Activated naive CD8-positive, alpha-beta T cell (primary cell): ENCODE data around the gene ATP1A1.

Source experiments
- H3K27ac Mint-ChIP-seq: one replicate; pipeline ENCODE4 v1.8.0; 2021; ENCODE audit warnings: mixed read lengths
- H3K27me3 Mint-ChIP-seq: one replicate; pipeline ENCODE4 v1.8.0; 2021; ENCODE audit warnings: mixed read lengths
- H3K36me3 Mint-ChIP-seq: one replicate; pipeline ENCODE4 v1.8.0; 2021; ENCODE audit warnings: mixed read lengths
- H3K4me1 Mint-ChIP-seq: one replicate; pipeline ENCODE4 v1.8.0; 2021; ENCODE audit warnings: low read depth, mixed read lengths
- H3K4me3 Mint-ChIP-seq: one replicate; pipeline ENCODE4 v1.8.0; 2021; ENCODE audit warnings: mild to moderate bottlenecking, mixed read lengths
- H3K9me3 Mint-ChIP-seq: one replicate; pipeline ENCODE4 v1.8.0; 2021; ENCODE audit warnings: low read depth, mixed read lengths

The ATP1A1 gene

DNA sequence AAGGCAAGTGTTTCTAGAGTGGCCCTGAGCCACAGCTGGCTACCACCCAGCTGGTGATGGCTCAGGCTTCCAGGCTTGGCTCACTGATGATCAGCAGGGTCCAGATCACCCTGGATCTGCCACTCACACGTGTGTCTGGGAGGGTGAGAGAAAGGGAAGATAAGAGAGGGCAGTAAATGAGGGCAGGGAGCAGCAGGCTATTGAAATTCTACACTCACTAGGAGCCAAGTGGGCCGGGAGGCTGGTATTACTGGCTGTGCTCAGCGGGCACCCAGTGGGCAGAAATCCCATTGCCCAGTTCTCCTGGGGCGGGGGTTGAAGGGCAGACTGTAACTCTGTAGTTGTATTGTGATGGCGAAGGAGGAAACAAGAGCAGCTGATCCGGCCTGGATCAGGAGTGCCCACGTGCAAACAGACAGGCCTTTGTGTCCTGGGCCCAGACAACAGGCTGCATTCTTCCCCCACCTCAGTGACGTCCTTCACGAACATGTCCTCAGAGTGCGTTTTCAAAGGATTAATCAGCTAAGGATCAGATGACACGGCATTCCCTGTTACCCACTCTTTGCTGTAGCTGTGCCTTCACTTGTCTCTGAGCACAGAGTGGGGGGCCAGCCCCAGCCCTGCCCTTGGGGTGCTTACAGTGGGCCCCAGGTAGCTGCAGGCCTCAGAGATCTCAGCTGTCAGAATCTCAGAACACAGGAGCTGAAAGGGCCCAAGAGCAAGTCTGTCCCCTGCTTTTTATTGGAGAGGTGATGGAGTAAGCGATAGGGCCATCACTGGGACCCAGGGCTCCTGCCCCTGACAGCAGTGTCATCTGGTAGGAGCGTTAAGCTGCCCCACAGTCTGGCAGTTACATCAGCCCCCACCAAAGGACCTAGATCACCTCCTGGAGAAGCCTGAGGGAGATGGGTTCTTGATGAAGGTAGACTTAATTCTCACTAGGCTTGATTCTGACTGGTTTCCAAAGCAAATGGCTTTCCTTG lies 60.5 kb downstream of the ATP1A1 start:
- no peak overlapping the region for H3K4me3 Mint-ChIP-seq
- no peaks in the 10 kb centered on the region for H3K36me3 Mint-ChIP-seq
- no peaks in the 10 kb centered on the region for H3K9me3 Mint-ChIP-seq
- no peak overlapping the region for H3K27ac Mint-ChIP-seq
- no peaks in the 10 kb centered on the region for H3K27me3 Mint-ChIP-seq
- no peaks in the 10 kb centered on the region for H3K4me1 Mint-ChIP-seq

DNA sequence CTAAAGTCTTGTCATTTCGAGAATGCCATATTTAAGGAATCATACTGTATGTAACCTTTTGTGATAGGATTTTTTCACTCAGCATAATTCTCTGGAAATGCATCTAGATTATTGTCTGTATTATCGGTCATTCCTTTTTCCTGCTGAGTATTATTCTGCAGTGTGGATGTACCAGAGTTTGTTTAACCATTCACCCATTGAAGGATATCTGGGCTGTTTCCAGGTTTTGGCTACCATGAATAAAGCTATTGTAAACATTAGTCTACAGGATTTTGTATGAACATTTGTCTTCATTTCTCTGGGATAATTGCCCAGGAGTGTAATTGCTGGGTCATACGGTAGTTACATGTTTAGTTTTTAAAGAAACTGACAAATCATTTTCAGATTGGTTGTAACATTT lies 61.8 kb downstream of the ATP1A1 start:
- no peaks in the 10 kb centered on the region for H3K27me3 Mint-ChIP-seq
- H3K9me3 Mint-ChIP-seq: no peaks in the 10 kb centered on the region
- no peak overlapping the region for H3K4me3 Mint-ChIP-seq
- H3K27ac Mint-ChIP-seq: no peak overlapping the region
- no peaks in the 10 kb centered on the region for H3K4me1 Mint-ChIP-seq
- no peaks in the 10 kb centered on the region for H3K36me3 Mint-ChIP-seq

DNA sequence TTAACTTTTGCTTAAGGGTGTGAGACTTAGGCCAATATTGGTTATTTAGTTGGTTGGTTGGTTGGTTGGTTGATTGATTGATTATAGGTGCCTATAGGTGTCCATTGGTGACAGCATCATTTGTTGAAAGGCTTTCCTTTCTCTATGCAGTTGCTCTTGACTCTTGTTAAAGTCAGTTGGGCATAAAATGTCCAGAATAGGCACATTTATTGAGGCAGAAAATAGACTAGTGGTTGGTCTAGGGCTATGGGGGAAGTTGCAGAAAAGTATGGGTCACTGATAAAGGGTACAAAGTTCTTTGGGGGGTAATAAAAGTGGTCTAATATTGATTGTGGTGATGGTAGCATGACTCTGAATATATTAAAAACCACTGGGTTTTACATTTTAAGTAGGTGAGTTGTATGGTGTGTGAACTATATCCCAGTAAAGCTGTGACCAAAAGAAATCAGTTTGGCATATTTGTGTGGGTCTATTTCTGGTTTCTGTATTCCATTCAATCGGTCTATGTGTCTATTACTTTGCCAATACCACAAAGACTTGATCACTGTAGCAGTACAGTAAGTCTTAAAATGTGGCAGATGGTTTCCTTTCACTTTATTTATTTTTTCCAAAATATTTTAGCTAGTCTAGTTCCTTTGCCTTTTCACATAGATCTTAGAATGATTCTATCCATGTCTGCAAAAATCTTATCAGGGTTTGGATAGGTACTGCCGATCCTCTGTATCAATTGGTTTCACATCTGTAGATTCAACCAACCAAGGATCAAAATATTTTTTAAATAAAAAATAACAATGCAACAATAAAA lies 63.0 kb downstream of the ATP1A1 start:
- no peaks in the 10 kb centered on the region for H3K4me1 Mint-ChIP-seq
- no peak overlapping the region for H3K27ac Mint-ChIP-seq
- H3K36me3 Mint-ChIP-seq: no peaks in the 10 kb centered on the region
- no peak overlapping the region for H3K4me3 Mint-ChIP-seq
- no peaks in the 10 kb centered on the region for H3K9me3 Mint-ChIP-seq
- no peaks in the 10 kb centered on the region for H3K27me3 Mint-ChIP-seq

DNA sequence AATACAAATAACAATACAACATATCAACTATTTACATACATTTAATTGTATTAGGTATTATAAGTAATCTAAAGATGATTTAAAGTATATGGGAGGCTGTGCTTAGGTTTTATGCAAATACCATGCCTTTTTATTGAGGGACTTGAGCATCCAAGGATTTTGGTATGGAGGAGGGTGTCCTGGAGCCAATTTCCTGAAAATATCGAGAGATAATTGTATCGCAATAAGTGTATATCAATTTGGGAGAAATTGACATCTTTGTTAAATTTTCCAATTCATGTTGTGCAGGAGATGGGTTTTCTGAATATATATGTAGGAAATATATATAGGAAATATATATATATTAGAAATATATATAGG lies 63.5 kb downstream of the ATP1A1 start:
- no peaks in the 10 kb centered on the region for H3K4me1 Mint-ChIP-seq
- H3K27me3 Mint-ChIP-seq: no peaks in the 10 kb centered on the region
- H3K4me3 Mint-ChIP-seq: no peak overlapping the region
- H3K36me3 Mint-ChIP-seq: no peaks in the 10 kb centered on the region
- no peak overlapping the region for H3K27ac Mint-ChIP-seq
- H3K9me3 Mint-ChIP-seq: no peaks in the 10 kb centered on the region

DNA sequence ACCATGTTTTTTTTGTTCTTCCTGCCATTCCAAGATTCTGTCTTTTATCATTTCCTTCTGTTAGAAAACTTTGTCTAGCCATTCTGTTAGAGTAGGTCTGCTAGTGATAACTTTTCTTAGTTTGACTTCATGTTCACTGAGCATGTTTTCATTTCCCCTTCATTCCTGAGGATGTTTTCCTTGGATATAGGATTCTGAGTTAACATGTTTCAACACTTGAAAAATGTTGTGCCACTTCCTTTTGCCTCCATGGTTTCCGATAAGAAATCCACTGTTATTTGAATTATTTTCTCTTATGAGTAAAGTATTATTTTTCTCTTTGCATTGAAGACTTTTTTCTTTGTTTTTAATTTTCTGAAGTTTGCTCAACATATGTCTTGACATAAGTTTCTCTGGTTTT lies 66.7 kb downstream of the ATP1A1 start:
- no peak overlapping the region for H3K27ac Mint-ChIP-seq
- peaks cover 4% of the 10 kb centered on the region for H3K27me3 Mint-ChIP-seq
- H3K4me3 Mint-ChIP-seq: no peak overlapping the region
- no peaks in the 10 kb centered on the region for H3K4me1 Mint-ChIP-seq
- H3K36me3 Mint-ChIP-seq: no peaks in the 10 kb centered on the region
- no peaks in the 10 kb centered on the region for H3K9me3 Mint-ChIP-seq

DNA sequence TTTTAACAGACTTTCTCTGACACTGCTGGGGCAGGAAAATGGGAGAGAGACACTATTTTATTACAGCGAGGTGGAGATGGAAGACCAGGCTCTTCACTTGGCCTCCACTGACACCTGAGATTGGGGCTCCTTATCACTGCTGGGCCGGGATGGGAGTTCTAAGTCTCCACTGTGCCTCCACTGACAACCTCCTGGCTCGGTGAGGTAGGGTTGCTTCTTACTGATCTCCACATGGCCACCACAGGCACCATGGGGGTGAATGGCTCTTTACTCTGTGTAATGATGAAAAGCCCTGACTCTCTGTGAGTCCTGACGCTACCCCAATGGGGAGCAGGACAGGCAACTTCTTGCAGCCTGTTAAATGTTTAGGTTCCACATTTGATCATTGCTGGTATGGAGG lies 67.7 kb downstream of the ATP1A1 start:
- Mint-ChIP-seq H3K4me1 (no peaks in the 10 kb centered on the region), H3K36me3 (no peaks in the 10 kb centered on the region), H3K27ac (no peak overlapping the region), H3K27me3 (peaks cover 8% of the 10 kb centered on the region), H3K9me3 (no peaks in the 10 kb centered on the region), H3K4me3 (no peak overlapping the region)

DNA sequence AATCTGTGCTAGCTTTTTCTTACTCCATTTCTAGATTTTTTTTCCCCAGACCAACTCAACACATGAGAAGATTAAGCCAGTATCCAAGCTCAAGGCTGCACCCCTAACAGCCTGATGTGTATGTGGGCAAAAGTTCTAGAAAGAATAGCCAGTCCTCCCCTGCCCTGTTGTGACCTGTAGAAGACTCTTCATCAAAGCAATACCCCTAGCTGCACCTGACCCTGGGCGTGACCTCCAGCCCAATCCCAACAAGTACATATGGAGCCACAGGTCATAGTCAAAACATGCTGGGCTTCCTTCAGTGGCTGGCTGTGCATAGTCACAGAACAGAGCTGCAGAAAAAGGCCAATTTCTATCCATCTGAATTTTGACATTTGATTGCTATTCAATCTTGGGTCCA lies 72.5 kb downstream of the ATP1A1 start:
- H3K27me3 Mint-ChIP-seq: peaks cover 10% of the 10 kb centered on the region
- no peak overlapping the region for H3K27ac Mint-ChIP-seq
- no peak overlapping the region for H3K4me3 Mint-ChIP-seq
- no peaks in the 10 kb centered on the region for H3K36me3 Mint-ChIP-seq
- H3K4me1 Mint-ChIP-seq: no peaks in the 10 kb centered on the region
- no peaks in the 10 kb centered on the region for H3K9me3 Mint-ChIP-seq

DNA sequence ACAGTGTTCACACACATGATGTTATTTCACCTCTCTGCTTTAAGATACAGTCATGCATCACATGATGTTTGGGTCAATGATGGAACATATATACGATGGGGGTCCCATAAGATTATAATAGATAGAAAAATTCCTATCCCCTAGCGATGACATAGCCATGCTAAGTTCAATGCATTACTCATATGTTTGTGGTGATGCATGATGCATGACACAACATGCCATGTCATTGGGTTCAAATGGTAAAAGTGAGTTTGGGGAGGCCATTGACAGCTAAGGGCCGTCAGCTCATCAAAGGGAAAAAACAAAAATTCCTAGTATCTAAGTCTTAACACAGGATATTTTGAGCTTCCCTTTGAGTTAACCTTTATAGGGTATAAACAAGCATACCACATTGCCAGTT lies 73.6 kb downstream of the ATP1A1 start:
- Mint-ChIP-seq H3K9me3 (no peaks in the 10 kb centered on the region), H3K27me3 (peaks cover 10% of the 10 kb centered on the region), H3K4me1 (no peaks in the 10 kb centered on the region), H3K4me3 (no peak overlapping the region), H3K27ac (no peak overlapping the region), H3K36me3 (no peaks in the 10 kb centered on the region)

DNA sequence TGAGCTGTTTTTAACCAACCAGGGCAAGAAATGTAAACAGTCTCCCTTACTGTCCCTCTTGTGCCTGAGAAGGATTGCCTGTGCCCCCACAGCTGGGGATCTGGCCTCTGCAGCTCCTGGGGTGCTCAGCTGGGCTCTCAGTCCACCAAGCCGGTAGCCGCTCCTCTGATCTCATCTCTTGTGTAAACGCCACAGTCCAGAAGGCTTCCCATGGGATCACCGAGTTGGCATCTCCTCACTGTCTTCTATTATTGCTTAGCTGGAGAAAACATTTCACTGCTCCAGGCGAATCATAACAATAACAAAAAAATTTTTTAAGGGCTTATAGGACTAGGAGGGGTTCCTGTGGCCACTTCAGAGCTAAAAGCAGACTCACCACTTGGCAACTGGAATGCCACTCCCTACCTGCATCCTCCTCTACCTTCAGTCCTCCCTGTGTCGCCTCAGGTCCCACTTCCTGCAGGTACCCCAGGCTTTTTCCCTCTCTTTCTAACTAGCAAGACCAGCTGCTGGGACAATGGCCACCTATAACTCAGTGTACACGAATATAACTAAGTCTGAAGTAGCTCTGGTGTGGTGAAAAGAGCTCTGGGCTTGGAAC lies 75.8 kb downstream of the ATP1A1 start:
- H3K27me3 Mint-ChIP-seq: peaks cover 8% of the 10 kb centered on the region
- H3K4me1 Mint-ChIP-seq: no peaks in the 10 kb centered on the region
- H3K4me3 Mint-ChIP-seq: no peak overlapping the region
- no peak overlapping the region for H3K27ac Mint-ChIP-seq
- H3K36me3 Mint-ChIP-seq: no peaks in the 10 kb centered on the region
- H3K9me3 Mint-ChIP-seq: no peaks in the 10 kb centered on the region

DNA sequence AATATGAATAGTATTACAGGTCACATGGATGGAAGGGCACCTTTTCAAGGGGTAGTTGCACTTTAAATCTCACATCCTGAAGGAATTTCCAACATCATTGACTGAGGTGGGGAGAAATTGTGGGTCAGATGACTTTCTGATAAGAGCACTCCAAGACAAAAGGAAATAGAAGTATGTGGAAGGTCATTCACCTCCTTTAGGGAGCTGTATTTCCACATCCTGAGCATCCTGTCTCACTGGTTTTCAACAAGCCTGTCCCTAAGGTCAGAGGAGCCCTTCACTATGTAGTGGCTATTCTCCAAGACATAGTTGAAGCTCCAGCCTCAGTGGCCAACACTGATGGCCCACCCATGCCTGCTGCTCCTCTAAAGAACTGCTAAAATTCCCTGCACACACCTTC lies 76.5 kb downstream of the ATP1A1 start:
- Mint-ChIP-seq H3K36me3 (no peaks in the 10 kb centered on the region), H3K9me3 (no peaks in the 10 kb centered on the region), H3K4me1 (no peaks in the 10 kb centered on the region), H3K27me3 (peaks cover 5% of the 10 kb centered on the region), H3K4me3 (no peak overlapping the region), H3K27ac (no peak overlapping the region)

DNA sequence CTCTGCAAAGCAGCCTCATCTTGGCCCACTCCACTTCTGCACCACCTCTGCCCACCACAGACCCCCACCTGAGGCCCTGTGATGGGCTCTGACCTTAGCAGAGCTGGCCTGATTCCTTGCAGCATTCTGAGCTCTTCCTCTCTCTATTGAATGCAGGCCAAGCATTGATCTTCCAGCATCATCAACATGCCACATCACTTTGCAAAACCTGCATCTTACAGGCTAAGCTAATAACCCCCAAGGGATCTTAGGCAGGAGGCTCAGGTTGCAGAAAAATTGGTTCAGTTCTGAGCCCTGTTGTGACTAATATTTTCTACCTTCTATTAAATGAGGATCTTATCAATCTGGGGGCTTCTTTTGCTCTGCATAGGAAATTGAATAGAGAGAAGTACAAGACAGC lies 78.7 kb downstream of the ATP1A1 start:
- Mint-ChIP-seq H3K27me3 (no peaks in the 10 kb centered on the region), H3K9me3 (no peaks in the 10 kb centered on the region), H3K4me1 (no peaks in the 10 kb centered on the region), H3K27ac (no peak overlapping the region), H3K4me3 (no peak overlapping the region), H3K36me3 (no peaks in the 10 kb centered on the region)

DNA sequence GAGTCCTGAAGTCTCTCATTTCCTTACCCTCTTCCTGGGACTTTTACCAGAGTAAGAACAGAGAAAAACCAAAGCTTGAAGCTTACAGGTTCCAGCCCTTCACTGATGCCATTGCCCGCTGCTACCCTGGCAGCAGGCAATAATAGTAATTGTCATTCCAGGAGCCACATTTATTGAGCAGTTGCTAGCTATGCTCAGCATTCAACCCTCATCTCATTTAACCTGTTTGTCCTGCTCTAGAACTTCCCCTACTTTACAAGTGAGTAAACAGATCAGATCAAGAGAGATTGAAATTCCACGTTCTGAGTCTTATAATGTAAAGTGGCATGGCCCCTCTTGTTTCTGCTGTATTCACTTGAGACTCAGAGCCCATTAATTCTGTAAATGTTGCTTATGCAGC lies 80.4 kb downstream of the ATP1A1 start:
- H3K27me3 Mint-ChIP-seq: no peaks in the 10 kb centered on the region
- H3K4me3 Mint-ChIP-seq: no peak overlapping the region
- H3K36me3 Mint-ChIP-seq: no peaks in the 10 kb centered on the region
- no peaks in the 10 kb centered on the region for H3K9me3 Mint-ChIP-seq
- H3K27ac Mint-ChIP-seq: no peak overlapping the region
- H3K4me1 Mint-ChIP-seq: no peaks in the 10 kb centered on the region

DNA sequence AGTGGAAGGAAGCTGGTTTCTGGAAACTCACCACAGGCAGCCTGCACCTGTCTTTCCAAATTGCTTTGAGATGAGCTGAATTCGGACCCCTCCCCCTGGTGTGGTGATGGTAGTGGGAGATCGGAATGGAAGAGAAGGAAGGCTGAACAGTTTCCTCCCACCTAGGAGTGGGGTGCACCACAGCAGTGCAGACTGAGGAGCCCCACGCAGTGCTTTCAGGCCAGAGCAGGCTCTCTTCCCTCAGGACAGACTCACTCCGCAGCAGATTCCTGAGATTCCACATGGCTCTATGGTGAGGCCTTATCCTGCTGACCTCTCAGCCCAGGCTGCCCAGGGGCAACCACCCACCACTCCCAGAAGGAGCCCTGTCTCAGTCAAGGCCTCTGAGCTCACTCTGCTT lies 80.9 kb downstream of the ATP1A1 start:
- no peak overlapping the region for H3K27ac Mint-ChIP-seq
- H3K4me3 Mint-ChIP-seq: no peak overlapping the region
- H3K27me3 Mint-ChIP-seq: no peaks in the 10 kb centered on the region
- H3K36me3 Mint-ChIP-seq: no peaks in the 10 kb centered on the region
- H3K4me1 Mint-ChIP-seq: no peaks in the 10 kb centered on the region
- no peaks in the 10 kb centered on the region for H3K9me3 Mint-ChIP-seq
